Fibroblast of the conjunctiva (primary cell): ENCODE data around the gene PLAC8.
A peak's percentile ranks its signal among the peaks of the same experiment; 100 is the strongest.
"Not testable (repeated sequence)": the region's sequence is repeated elsewhere in the genome, so short reads cannot be mapped to it uniquely, and the experiment has no call there.

Source experiments
- DNase-seq: peaks from one replicate; pipeline ENCODE4 v3.0.0-alpha.2; 2010; ENCODE audit warnings: low read depth

The PLAC8 gene

GRCh38 chr4:83114576-83114975 lies at the start of gene PLAC8:
Gene PLAC8 (minus strand): TSS chr4:83114729. CDS start chr4:83107921, 6,808 bp downstream.
- no peak for DNase-seq

- DNase-seq: no peak
These were observed 38.9 kb upstream of the PLAC8 start for GRCh38 chr4:83153417-83153816.

- DNase-seq: no peak
These were observed 38.2 kb upstream of the PLAC8 start for GRCh38 chr4:83152746-83153145.

GRCh38 chr4:83151651-83152050 lies 37.1 kb upstream of the PLAC8 start:
- no peak for DNase-seq

GRCh38 chr4:83150653-83151330 lies 36.3 kb upstream of the PLAC8 start:
- no peak for DNase-seq

- no peak for DNase-seq
These were observed 35.5 kb upstream of the PLAC8 start for GRCh38 chr4:83149865-83150652.

GRCh38 chr4:83146841-83147240 lies 32.3 kb upstream of the PLAC8 start:
- no peak for DNase-seq

GRCh38 chr4:83145776-83146175 lies 31.2 kb upstream of the PLAC8 start:
- DNase-seq: not testable (repeated sequence)

GRCh38 chr4:83139514-83140156 lies 25.1 kb upstream of the PLAC8 start:
- DNase-seq: no peak

GRCh38 chr4:83138946-83139345 lies 24.4 kb upstream of the PLAC8 start:
- DNase-seq: no peak

- DNase-seq: no peak
These were observed 17.5 kb upstream of the PLAC8 start for GRCh38 chr4:83132065-83132464.

GRCh38 chr4:83129264-83129663 lies 14.7 kb upstream of the PLAC8 start:
- no peak for DNase-seq

GRCh38 chr4:83128240-83128929 lies 13.9 kb upstream of the PLAC8 start:
- peak; percentile 21 for DNase-seq

- DNase-seq: no peak
These were observed 11.2 kb upstream of the PLAC8 start for GRCh38 chr4:83125738-83126141.

- no peak for DNase-seq
These were observed 9.7 kb upstream of the PLAC8 start for GRCh38 chr4:83124111-83124780.

- no peak for DNase-seq
These were observed 6.7 kb upstream of the PLAC8 start for GRCh38 chr4:83121246-83121645.

GRCh38 chr4:83118869-83119268 lies 4.3 kb upstream of the PLAC8 start:
- no peak for DNase-seq

- no peak for DNase-seq
These were observed 1.2 kb upstream of the PLAC8 start for GRCh38 chr4:83115656-83116285.

GRCh38 chr4:83115000-83115399 lies 471 bp upstream of the PLAC8 start:
- DNase-seq: no peak

GRCh38 chr4:83113429-83113786 lies 1.1 kb downstream of the PLAC8 start:
- DNase-seq: no peak

- DNase-seq: no peak
These were observed 1.7 kb downstream of the PLAC8 start for GRCh38 chr4:83112678-83113428.
